ENCODE data around the gene BTBD17.

Gene BTBD17

DNA sequence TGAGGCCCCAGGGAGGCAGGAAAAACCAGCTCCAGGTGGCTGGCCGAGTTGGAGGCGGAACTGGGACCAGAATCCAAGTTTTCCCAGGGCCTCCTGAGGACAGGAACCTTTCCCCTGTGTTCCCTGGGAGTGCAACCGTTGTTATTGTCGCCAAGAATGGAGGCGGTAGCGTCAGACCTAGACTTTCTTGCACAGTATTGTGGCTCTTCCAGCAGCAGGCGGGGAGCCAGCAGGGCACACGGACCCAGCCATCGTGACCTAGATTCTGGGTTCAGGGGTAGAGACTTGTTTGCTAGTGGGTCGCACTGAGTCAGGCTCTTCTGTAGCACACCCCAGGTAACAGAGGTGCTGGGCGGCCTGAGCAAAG lies 36.3 kb downstream of the BTBD17 start:
- DNase-seq (ENCODE audit: low read depth): no peak
- TF ChIP-seq, protein P1, sequence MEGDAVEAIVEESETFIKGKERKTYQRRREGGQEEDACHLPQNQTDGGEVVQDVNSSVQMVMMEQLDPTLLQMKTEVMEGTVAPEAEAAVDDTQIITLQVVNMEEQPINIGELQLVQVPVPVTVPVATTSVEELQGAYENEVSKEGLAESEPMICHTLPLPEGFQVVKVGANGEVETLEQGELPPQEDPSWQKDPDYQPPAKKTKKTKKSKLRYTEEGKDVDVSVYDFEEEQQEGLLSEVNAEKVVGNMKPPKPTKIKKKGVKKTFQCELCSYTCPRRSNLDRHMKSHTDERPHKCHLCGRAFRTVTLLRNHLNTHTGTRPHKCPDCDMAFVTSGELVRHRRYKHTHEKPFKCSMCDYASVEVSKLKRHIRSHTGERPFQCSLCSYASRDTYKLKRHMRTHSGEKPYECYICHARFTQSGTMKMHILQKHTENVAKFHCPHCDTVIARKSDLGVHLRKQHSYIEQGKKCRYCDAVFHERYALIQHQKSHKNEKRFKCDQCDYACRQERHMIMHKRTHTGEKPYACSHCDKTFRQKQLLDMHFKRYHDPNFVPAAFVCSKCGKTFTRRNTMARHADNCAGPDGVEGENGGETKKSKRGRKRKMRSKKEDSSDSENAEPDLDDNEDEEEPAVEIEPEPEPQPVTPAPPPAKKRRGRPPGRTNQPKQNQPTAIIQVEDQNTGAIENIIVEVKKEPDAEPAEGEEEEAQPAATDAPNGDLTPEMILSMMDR (IDR thresholded peaks at IDR 0.05; ENCODE audit: control insufficient read depth, insufficient read depth, low read depth, low read length, missing control alignments): no peak
- H3K4me3 ChIP-seq (ENCODE audit: control insufficient read depth, low read depth, low read length): no peak overlapping the region

DNA sequence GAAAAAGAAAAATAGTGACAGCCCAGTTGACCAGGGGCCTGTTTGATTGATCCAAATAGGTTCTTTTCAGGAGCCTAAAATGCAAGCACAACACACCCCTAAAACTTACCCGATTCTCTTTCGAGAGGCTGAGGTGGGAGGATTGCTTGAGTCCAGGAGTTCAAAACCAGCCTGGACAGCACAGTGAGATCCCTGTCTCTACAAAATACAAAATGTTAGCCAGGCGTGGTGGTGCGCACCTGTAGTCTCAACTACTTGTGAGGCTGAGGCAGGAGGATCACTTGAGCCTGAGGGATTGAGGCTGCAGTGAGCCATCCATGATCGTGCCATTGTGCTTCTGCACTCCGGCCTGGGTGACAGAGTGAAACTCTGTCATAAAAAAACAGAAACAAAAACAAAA lies 37.1 kb downstream of the BTBD17 start:
- TF ChIP-seq, protein P1 (IDR thresholded peaks at IDR 0.05; ENCODE audit: control insufficient read depth, insufficient read depth, low read depth, low read length, missing control alignments): no peak
- H3K4me3 ChIP-seq (ENCODE audit: control insufficient read depth, low read depth, low read length): no peak overlapping the region
- DNase-seq (ENCODE audit: low read depth): no peak

DNA sequence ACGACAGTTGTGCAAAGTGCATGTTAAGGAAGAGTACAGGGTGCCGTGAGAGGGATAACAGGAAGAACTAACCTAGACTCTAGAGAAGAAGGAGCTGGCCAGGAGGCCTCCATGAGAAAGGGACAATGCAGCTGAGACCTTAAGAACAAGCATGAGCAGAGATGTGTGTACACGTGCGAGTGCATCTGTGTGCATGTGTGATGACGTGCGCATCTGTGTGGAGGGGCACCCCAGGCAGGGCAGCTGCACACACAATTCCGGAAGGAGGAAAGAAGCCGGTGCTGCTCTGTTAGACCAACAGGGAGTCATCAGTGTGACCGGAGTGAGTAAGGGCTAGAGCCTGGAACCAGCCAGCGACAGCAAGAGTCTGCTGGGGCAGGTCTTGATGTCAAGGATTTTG lies 43.3 kb downstream of the BTBD17 start:
- TF ChIP-seq, protein P1 (IDR thresholded peaks at IDR 0.05; ENCODE audit: control insufficient read depth, insufficient read depth, low read depth, low read length, missing control alignments): no peak
- H3K4me3 ChIP-seq (ENCODE audit: control insufficient read depth, low read depth, low read length): no peak overlapping the region

DNA sequence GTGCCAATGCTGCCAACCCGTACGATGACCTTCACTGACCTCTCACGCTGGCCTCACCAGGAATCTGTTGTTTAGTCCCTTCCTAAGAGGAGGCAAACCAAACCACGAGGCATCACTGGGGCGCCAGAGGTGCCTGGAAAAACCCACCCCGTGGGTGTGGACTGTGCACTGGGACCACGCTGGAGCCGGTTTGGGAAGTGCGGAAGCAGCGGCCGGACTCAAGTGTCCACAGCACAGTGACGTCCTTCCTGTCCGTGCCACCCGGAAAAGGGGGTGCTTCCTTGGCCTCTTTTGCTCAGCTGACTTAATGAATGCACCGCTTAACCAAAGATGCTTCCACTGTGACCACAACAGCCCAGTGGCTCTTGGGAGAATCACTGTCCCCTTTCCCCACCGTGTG lies 44.6 kb downstream of the BTBD17 start:
- no peak overlapping the region for H3K4me3 ChIP-seq (ENCODE audit: control insufficient read depth, low read depth, low read length)
- TF ChIP-seq, protein P1 (IDR thresholded peaks at IDR 0.05; ENCODE audit: control insufficient read depth, insufficient read depth, low read depth, low read length, missing control alignments): no peak
- no peak for DNase-seq (ENCODE audit: low read depth)

More for the DNA sequence above, 43.3 kb downstream of the BTBD17 start:
- no peak for DNase-seq (ENCODE audit: low read depth)

DNA sequence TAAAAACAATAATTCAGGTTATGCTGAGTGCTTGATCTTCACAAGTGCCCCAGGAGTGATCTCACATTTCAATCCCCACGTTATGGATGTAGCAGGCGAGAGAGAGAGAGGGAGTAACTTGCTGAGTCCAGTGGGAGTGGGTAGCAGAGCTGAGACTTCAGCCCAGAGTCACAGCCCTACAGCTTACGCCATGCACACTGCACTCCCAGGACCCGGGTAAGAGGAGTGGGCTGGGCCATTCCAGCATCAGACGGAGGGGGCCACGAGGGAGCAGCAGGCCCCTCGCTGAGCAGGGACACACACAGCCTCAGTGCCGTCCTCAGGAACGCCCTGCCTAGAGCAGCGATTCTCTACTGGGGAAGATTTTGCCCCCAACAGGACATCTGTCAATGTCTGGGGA lies 45.4 kb downstream of the BTBD17 start:
- H3K4me3 ChIP-seq (ENCODE audit: control insufficient read depth, low read depth, low read length): no peak overlapping the region
- TF ChIP-seq, protein P1 (IDR thresholded peaks at IDR 0.05; ENCODE audit: control insufficient read depth, insufficient read depth, low read depth, low read length, missing control alignments): no peak
- no peak for DNase-seq (ENCODE audit: low read depth)

DNA sequence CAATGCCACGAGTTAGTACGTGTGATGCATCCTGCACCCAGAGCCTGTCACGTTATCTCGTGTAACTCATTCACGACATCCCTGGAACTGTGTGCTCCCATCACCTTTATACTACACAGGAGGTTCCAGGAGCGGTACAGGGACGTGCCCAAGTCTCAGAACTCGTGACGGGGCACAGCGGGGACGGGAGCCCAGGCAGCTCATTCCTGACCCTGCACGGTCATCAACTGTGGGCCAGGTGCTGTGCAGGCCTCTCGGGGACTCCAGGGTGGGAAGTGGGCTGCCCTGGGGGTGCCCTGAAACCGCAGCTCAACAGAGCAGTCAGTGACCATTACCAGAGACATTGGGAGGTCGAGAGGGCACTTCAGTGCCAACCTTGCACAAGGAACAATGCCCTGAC lies 46.8 kb downstream of the BTBD17 start:
- TF ChIP-seq, protein P1 (IDR thresholded peaks at IDR 0.05; ENCODE audit: control insufficient read depth, insufficient read depth, low read depth, low read length, missing control alignments): no peak
- no peak for DNase-seq (ENCODE audit: low read depth)
- H3K4me3 ChIP-seq (ENCODE audit: control insufficient read depth, low read depth, low read length): no peak overlapping the region

DNA sequence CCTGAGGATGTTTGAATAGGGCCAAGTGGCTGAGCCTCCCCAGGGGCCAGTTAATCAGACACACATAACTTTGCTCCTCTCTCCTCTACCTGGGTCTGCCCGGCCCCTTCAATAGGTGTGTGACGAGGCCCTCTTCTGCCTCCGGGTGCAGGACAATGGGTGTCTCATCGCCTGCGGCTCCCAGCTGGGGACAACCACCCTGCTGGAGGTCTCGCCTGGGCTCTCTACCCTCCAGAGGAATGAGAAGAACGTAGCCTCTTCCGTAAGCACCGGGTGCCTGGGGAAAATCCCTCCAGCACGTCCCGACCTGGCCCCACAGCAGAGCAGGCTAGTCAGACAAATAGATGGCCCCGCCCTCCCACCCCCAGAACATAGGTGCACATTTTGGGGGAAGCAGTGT lies 51.8 kb downstream of the BTBD17 start:
- no peak for DNase-seq (ENCODE audit: low read depth)
- TF ChIP-seq, protein P1 (IDR thresholded peaks at IDR 0.05; ENCODE audit: control insufficient read depth, insufficient read depth, low read depth, low read length, missing control alignments): no peak
- H3K4me3 ChIP-seq (ENCODE audit: control insufficient read depth, low read depth, low read length): no peak overlapping the region

All from AG09309 (cell line).